ENCODE measurements around the gene GALNTL6.

The GALNTL6 gene

DNA sequence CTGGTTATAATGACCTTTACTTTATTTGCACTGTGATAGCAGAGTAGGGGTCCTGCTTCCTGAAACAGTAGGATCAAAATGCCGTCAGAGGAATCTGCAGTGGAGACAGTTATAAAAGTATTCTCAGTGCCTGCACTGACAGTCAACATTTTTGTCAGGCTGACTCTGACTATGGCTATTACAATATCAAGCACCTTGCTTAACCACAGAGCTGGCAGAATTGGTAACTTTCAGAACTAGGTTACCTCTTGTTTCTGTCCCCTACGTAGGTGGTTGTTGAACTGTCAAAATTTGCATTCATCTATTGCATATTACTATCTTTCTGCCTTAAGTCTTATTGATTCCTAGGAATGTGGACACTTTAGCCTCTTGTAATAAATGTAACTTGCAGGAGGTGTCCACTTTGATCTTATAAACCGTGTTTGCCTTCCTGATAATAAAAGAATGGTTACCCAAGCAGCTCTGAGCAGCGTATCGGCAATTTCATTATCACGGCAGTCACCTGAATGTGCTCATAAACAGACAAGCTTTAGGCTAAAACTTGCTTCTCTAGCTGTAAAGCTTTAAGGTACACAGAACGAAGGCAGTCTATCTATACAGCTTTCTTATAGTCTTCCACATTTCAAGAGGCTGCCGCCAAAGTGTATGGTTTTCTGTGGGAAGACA lies 1002.4 kb downstream of the GALNTL6 start:
- DNase-seq (ENCODE audit: low spot score): no peak

GRCh38 chr4:172818901-172819300 lies 1005.7 kb downstream of the GALNTL6 start:
- DNase-seq (ENCODE audit: low spot score): no peak

DNA sequence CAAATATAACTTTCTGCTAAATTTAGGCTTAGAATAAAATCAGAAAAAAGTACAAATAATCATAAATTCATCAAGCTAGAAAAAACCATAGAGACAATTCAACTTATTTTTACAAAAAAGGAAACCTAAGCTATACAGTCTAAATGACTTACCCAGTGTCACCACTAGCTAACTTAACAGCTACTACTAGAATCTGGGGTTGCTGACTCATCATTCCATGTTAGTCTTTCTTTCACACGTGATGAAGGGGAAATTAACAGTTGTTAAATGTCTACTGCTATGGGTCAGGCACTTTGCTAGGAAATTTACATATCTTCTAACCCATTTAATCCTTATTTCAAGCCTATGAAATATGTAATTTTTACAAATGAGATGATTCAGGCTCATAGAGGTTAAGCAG lies 1006.1 kb downstream of the GALNTL6 start:
- peak; percentile 18 for DNase-seq (ENCODE audit: low spot score)

- no peak for DNase-seq (ENCODE audit: low spot score)
These were observed 1009.1 kb downstream of the GALNTL6 start for GRCh38 chr4:172822331-172822730.

GRCh38 chr4:172826346-172826745 lies 1013.1 kb downstream of the GALNTL6 start:
- DNase-seq (ENCODE audit: low spot score): peak; percentile 43

GRCh38 chr4:172826861-172827260 lies 1013.7 kb downstream of the GALNTL6 start:
- DNase-seq (ENCODE audit: low spot score): peak; percentile 21

DNA sequence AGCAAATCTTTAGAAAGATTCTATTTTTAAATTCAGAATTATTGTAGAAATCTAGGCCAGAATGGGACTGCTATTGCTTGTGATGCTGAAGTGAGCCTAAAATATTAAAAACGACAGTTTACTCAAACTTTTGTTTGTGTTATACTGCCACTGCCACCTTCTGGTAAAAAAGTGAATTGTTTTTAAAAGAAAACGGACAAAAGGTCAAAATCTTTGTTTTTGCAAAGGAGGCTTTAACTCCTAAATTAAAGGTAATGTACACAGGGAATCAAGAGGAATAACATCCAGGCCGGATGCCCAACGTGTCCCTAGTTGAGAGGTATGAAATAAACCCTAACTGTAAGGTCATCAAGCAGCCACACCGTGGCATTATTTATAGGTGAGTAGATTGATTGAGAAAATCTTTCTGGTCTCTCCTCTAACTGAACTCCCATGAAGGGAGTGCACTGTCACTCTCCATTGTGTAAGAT lies 1017.1 kb downstream of the GALNTL6 start:
- DNase-seq (ENCODE audit: low spot score): peak; percentile 32

GRCh38 chr4:172836661-172837060 lies 1023.5 kb downstream of the GALNTL6 start:
- no peak for DNase-seq (ENCODE audit: low spot score)

DNA sequence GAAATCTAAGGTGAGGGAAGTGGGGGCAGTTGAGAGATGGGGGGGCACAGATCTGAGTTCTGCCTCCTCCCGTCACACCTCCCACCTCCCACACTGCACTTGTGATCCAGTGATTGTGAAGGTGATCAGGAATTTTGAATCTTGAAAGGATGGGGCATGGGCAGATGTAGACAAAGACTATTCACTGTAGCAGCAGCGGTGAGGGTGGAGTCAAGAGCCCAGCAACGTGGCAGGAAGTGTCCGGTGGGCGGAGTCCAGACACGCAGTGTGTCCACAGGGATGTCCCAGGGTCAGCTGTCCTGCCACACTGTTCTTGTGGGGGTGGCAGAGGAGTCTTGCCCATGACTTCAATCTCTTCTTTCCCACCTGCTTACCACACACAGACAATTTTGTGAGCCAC lies 1024.9 kb downstream of the GALNTL6 start:
- no peak for DNase-seq (ENCODE audit: low spot score)

- DNase-seq (ENCODE audit: low spot score): no peak
These were observed 1025.7 kb downstream of the GALNTL6 start for GRCh38 chr4:172838943-172839342.

DNA sequence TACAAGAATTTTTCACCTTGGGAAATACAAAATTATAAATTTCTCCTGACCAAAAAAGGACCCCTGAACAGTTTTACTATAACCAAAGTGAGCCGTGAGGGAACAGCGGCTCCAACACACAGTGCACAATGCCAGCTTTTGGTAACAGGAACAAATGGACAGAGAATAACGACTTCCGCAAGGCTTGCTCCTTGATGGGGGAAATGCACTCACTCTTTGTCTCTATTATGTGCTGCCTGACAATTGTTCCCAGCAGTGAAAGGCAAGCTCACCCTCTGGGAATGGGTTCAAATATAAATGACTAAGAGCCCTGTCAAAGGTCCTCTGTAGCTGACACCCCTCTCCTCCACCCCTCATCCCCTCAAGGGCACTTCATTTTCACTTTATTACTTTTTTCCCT lies 1029.6 kb downstream of the GALNTL6 start:
- no peak for DNase-seq (ENCODE audit: low spot score)

DNA sequence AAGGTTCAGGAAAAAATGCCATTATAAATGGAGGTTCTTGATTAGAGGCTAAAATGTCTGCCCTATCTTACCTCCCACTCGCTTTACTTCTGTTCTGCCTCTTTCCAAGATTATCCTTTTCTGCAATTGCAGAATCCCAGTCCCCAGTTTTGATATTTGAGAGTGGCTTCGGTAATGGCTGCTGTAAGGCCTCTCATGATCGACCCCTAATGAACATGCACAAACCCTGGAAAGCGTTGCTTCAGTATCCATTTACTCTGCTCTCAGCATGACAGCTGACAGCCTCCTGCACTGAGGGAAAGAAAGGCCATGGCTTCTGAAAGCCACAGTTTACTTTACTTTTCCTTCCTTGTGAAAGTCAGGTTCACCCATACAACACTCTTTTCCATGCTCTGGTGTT lies 1030.0 kb downstream of the GALNTL6 start:
- DNase-seq (ENCODE audit: low spot score): no peak

DNA sequence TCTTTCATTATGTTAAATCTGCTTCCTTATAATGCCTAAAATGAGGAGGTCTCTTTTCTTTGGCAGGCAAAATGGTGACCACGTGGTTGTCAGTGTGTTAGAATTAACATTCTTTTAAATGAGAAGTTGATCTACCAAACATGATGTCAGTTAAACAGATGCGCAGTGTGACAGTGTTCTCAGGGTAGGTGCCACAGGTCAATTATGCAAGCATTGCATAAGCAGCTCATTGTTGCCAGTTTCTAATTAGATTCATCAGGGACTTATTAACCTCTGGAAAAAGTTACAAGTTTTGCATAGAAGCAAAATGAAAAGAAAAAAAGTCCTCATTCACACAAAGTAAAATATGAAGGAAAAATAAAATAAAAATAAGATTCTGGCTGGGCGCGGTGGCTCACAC lies 1031.4 kb downstream of the GALNTL6 start:
- no peak for DNase-seq (ENCODE audit: low spot score)

DNA sequence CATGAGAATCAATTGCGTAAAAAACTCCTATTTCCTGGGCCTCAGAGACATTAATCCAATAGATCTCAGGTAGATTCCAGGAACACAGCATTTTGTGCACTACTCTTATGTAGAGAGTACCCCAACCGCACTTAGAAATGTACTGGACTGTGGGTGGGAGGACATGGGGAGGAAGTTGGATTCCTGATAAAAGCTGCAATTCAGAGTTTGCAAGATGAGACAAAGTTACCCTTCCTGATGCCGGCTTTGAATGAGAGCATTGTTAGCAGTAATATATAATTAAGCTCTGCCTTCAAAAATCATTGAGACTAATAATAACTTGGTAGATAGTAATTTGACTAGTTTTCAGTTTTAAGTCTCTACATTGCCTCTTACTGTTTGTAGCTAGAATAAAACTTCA lies 1032.1 kb downstream of the GALNTL6 start:
- DNase-seq (ENCODE audit: low spot score): no peak

- peak; percentile 91 for DNase-seq (ENCODE audit: low spot score)
These were observed 1037.6 kb downstream of the GALNTL6 start for GRCh38 chr4:172850838-172851237.

DNA sequence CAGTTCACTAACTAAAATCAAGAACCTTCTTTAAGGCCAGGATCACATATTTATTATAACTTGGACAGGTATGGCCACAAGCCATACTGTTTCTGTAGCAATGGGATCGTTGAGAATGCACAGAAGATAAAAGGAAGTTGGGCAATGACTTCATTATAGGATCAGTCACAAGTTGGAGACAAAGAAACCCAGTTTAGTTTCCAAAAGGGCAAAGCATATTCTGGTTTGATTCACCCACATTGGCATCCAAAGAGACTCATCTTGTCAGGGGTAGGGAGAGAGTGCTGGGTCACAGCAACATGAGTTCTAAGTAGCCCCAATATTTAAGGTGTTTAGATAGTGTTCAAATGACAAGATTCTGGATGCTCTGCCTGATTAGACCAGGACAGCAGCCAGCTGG lies 1038.3 kb downstream of the GALNTL6 start:
- DNase-seq (ENCODE audit: low spot score): peak; percentile 51

DNA sequence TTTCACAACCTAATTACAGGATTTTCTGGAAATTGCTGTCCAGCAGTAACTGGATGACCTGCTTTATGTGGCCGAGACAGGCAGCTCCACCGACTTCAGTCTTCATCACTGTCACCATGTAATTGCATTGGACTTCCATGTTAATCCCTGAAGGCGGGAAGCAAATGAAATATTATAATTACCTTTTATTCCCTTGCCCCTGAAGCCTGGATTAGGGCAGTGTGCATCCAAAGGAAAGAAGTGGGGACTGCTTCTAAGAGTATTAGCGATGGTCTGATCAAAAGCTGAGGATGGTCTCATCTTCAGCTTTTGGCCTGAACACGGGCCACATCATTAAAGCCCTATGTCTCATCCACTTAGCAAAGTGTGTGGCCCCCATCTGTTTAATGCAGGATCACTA lies 1043.8 kb downstream of the GALNTL6 start:
- no peak for DNase-seq (ENCODE audit: low spot score)

- DNase-seq (ENCODE audit: low spot score): no peak
These were observed 1045.6 kb downstream of the GALNTL6 start for GRCh38 chr4:172858731-172859230.

DNA sequence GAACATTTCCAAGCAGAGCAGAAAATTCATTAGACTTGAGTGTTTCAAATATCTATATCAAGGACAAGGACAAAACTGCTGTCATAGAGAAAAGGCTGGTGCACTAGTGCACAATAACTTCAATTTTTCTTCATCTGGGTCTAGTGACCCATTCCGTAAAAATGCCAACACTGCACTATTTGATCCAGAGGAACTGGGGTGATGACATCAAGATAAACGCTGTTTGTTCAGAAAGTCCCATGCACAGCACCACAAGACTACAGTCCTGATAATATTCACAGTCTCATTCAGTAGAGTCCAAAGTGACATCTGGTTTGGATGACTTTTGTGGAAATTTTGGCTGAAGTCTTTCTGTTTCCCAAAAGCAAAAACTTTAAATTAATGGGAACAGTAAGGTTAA lies 1051.9 kb downstream of the GALNTL6 start:
- no peak for DNase-seq (ENCODE audit: low spot score)

- no peak for DNase-seq (ENCODE audit: low spot score)
These were observed 1052.4 kb downstream of the GALNTL6 start for GRCh38 chr4:172865531-172866127.

- no peak for DNase-seq (ENCODE audit: low spot score)
These were observed 1053.2 kb downstream of the GALNTL6 start for GRCh38 chr4:172866421-172866820.

- DNase-seq (ENCODE audit: low spot score): no peak
These were observed 1054.6 kb downstream of the GALNTL6 start for GRCh38 chr4:172867835-172868234.

DNA sequence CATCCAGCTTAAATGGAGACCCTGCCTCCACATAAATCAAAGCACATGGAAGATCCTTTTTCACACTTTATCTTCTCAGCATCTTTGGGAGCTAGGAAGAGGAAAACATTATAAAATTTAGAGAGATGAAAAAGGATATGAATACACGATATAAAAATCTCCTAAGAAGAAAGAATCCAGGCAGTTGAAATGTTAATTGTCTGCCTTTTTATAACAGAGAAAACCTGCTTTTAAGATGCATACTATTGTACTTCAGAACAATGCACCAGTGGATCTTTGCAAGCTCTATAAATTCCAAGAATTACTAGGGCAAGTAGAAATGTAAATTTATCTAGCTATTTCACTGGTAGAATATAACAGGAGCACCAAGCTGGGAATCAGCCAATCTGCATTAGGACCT lies 1055.1 kb downstream of the GALNTL6 start:
- DNase-seq (ENCODE audit: low spot score): no peak
